HG02588 (cell line): ENCODE measurements around the gene CFD.
"Not testable (repeated sequence)": the region's sequence is repeated elsewhere in the genome, so short reads cannot be mapped to it uniquely, and the experiment has no call there.

ENCODE experiments used
- ATAC-seq: cut with Tn5 transposase; IDR thresholded peaks from one replicate; pipeline ENCODE4 v1.9.1; 2021; ENCODE audit warnings: mild to moderate bottlenecking, moderate library complexity; ENCODE audit not compliant: unreplicated experiment

The CFD gene

DNA sequence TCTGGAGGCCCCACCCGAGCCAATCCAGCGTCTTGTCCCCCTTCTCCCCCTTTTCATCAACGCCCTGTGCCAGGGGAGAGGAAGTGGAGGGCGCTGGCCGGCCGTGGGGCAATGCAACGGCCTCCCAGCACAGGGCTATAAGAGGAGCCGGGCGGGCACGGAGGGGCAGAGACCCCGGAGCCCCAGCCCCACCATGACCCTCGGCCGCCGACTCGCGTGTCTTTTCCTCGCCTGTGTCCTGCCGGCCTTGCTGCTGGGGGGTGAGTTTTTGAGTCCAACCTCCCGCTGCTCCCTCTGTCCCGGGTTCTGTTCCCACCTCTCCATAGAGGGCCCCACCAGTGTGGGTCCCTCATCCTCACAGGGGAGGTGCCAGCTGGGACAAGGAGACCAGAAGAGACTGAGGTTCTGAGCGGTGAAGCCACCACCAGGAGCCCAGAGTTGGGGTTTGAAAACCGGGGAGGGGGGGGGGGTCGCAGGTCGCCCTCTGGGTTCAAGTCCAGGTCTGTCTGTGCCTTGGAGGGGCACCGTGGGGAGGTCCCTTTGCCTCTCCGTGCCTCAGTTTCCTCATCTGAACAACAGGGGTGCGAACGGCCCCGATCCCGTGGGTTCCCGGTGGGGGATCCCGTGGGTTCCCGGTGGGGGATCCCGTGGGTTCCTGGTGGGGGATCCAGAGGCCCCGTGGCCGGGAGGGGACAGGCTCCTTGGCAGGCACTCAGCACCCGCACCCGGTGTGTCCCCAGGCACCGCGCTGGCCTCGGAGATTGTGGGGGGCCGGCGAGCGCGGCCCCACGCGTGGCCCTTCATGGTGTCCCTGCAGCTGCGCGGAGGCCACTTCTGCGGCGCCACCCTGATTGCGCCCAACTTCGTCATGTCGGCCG is 7.1 kb upstream of the CFD start, which contains the start of gene ELANE:
Gene ELANE (plus strand): TSS at position 168 of the 878 bp plus-strand sequence. CDS start 26 bp downstream, at position 194.
- ATAC-seq, result no peak

GRCh38 chr19:853014-853585 is 6.4 kb upstream of the CFD start:
- ATAC-seq, result no peak

GRCh38 chr19:853614-854220 is 5.7 kb upstream of the CFD start:
- ATAC-seq, result not testable (repeated sequence)

DNA sequence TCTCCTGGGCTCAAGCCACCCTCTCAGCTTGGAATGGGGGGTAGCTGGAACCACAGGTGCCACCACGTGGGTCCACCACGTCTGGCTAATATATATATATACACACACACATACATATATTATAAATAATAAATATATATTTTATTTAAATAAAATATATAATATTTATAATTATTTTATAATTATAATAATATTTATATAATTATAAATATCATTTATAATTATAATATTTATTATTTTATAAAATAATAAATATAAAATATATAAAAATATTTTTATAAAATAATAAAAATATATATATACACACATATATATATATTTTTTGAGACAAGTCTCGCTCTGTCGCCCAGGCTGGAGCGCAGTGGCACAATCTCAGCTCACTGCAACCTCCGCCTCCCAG is 4.9 kb upstream of the CFD start:
- ATAC-seq, result no peak

DNA sequence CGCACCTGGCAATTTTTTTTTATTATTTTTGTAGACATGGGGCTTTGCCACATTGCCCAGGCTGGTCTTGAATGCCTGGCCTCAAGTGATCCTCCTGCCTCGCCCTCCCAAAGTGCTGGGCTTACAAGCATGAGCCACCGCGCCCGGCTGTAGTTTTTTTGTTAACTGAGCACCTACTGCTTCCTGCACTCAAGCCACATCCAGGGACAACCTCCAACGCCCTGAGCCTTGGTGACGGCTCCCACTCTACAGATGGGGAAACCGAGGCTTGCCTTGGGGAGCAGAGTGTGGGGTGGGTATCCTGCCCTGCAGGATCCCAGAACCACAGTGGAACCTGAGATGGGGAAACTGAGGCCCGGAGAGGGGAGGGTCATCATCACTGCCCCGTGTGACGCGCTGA is 4.3 kb upstream of the CFD start:
- ATAC-seq, result no peak

DNA sequence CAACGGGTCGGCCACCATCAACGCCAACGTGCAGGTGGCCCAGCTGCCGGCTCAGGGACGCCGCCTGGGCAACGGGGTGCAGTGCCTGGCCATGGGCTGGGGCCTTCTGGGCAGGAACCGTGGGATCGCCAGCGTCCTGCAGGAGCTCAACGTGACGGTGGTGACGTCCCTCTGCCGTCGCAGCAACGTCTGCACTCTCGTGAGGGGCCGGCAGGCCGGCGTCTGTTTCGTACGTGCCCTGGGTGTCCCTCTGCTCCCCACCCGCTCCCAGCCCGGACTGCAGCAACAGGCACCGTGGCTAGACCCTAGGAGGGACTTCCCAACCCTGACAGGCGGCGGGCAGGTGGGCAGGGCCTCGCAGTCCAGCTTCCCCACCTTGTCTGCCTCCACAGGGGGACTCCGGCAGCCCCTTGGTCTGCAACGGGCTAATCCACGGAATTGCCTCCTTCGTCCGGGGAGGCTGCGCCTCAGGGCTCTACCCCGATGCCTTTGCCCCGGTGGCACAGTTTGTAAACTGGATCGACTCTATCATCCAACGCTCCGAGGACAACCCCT is 3.8 kb upstream of the CFD start:
- ATAC-seq, result no peak

DNA sequence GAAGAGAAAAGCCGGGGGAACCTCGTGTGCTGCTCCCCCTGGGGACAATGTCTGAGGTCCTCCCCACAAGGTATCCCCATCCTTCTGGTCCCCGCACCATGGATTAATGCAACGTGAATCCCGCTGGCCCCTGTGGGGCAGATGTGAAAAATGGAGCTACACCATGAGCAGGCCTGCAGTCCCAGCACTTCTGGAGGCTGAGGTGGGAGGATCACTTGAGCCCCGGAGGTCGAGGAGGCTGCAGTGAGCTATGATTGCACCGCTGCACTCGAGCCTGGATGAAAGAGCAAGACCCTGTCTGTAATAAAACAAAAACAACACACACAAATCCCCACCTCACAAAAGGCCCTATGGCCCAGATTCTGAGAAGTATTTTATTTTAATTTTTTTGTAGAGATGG is 1.2 kb upstream of the CFD start:
- ATAC-seq, result no peak

DNA sequence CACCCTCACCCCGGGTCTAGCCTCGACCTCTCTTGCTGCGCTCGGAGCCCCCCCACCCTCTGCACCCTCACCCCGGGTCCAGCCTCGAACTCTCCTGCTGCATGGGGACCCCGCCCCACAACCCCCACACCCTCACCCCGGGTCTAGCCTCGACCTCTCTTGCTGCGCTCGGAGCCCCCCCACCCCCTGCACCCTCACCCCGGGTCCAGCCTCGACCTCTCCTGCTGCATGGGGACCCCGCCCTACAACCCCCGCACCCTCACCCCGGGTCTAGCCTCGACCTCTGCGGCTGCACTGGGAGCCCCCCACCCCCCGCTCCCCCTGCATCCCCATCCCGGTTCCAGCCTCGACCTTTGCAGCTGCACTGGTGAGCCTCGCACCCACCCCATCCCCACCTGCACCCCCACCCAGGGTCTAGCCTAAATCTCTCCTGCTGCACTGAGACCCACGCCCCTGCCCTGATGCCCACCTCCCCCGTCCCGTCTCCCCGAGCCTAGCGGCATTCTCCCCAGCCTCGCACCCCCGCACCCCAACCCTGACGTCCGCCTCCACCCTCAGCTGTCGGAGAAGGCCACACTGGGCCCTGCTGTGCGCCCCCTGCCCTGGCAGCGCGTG is 1.8 kb downstream of the CFD start:
- ATAC-seq, result no peak

- ATAC-seq, result no peak
Measured at GRCh38 chr19:861756-862580, 2.5 kb downstream of the CFD start.

DNA sequence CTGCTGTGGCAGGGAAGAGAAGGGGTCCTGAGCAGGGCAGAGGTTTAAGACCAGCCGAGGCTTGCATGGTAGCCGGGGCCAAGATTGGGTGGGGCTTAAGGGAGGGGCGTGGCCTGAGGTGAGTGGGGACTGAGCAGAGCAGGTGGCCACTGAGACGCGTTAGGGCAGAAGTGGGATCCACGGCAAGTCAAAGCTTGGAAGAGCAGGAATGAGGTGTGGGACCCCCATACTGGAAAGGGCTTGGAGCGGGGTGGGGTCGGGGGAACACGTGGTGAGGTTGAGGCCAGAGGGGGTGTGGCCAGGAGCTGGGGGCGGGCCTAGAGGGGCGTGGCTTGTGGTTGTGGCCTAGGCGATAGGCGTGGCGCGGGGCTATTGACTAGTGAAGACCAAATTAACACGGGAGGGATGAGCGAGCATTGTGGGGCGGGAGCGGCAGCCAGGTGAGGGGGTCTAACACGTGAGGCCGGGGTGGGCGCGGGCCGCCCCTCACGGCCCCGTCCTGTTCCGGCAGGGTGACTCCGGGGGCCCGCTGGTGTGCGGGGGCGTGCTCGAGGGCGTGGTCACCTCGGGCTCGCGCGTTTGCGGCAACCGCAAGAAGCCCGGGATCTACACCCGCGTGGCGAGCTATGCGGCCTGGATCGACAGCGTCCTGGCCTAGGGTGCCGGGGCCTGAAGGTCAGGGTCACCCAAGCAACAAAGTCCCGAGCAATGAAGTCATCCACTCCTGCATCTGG is 3.3 kb downstream of the CFD start:
- ATAC-seq, result no peak

- ATAC-seq, result no peak
Measured at GRCh38 chr19:863315-863620, 3.8 kb downstream of the CFD start.

- ATAC-seq, result no peak
Measured at GRCh38 chr19:866769-867300, 7.4 kb downstream of the CFD start.

- ATAC-seq, result no peak
Measured at GRCh38 chr19:867301-867793, 7.9 kb downstream of the CFD start.

DNA sequence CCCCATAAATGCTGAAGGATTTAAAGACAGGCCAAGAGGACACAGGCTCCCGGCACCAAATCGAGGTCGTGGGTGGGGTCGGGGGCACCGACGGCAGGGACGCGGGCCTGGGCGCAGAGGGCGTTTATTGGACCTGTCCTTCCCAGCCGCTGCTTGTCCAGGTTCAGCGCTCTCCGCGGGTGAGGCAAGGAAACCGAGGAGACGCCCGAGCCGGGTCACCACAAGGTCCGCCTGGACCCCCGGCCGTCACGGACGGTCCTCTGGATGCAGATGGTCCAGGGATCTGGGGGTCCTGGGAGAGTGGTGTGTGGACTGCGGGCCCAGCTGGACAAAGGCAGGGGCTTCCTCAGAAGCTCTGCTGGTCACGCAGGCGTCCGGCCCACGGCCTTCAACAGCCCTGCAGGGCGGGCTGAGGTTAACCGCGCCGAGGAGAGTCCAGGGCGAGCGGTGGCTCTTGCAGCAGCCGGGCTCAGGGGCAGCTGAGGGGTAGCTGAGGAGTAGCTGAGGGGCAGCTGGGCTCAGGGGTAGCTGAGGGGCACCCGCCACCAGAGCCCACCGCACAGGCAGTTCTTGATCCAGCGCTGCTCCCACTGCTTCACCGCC is 8.5 kb downstream of the CFD start:
- no peak for ATAC-seq

- no peak for ATAC-seq
Measured at GRCh38 chr19:868458-869244, 9.2 kb downstream of the CFD start.

- no peak for ATAC-seq
Measured at GRCh38 chr19:869245-870177, 10.0 kb downstream of the CFD start.

GRCh38 chr19:870314-870713 is 10.8 kb downstream of the CFD start:
- ATAC-seq, result no peak
